HG03575 (cell line): ENCODE measurements around the gene ANGEL2.
"Not testable (repeated sequence)": the region's sequence is repeated elsewhere in the genome, so short reads cannot be mapped to it uniquely, and the experiment has no call there.

Experiments
- ATAC-seq: cut with Tn5 transposase; IDR thresholded peaks from one replicate; pipeline ENCODE4 v1.9.1; 2021; ENCODE audit not compliant: unreplicated experiment, insufficient number of reproducible peaks, low FRiP score; ENCODE audit errors: extremely low read depth

ANGEL2 gene

DNA sequence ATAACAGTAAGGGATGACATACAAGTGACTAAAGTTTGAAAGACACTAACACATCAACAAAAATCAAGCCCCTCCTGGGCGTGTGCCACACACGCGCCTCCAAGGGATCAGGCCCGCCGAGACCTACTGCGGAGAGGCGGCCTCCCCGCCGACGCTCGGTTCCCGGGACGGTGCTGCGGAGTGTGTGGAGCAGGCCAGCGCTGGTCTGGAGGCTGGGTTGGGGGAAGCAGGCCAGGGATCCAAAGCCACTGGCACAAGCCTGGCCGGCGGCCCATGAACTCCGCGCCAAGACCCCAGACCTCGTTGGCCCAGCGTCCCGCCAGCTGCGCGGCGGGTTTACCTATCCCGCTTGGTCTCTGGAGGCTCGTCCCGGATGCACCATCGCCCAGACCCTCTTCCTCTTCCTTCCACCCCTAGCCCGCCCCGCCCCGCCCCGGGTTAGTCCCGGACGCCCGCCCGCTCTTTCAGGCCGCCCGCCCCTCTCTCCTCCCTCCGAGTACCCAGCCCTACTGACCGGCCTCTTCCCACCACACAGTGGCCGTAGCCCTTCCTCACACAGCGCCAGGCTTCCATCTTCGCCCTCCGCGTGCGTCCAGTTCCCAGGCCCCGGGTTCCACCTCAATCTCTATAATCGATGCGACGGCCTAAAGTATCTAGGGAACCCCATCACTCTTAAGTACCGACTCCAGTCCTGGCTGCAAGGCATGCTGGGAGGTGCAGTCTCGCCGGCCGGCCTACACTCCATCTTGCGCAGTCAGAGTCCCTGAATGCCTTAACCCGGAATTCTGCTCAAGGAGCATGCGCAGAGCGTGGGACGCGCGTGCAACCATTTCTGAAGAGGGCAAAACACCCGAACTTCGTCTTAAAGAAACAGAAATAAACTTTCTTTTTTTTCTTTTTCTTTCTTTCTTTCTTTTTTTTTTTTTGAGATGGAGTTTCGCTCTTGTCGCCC lies at the start of gene ANGEL2:
TSS of gene ANGEL2 (minus strand) at position 769 of the 952 bp plus-strand sequence. CDS start at position 573, 196 bp downstream.
- peak; percentile 89 for ATAC-seq

DNA sequence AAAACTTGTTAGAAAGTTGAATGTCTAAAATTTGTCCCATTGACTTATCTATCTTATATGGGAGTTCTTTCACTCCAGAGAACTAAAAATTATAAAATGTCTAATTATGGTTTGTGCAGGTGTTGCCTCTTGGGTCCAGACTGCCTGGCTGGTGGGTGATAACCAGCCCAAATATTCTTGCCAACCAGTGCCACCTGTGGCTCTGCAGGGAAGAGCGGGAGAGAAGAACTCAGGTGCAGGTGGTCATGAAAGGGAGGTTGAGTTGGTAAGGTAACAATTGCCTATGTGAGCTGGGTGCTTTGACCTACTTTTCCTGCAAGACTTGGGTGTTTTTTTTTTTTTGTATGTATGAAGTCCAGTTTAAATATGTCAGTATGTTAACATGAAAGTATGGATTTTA lies 45.6 kb upstream of the ANGEL2 start:
- ATAC-seq: no peak

- no peak for ATAC-seq
Observed at GRCh38 chr1:213060836-213061235, 45.2 kb upstream of the ANGEL2 start.

GRCh38 chr1:213057264-213058059 lies 41.8 kb upstream of the ANGEL2 start:
- no peak for ATAC-seq

DNA sequence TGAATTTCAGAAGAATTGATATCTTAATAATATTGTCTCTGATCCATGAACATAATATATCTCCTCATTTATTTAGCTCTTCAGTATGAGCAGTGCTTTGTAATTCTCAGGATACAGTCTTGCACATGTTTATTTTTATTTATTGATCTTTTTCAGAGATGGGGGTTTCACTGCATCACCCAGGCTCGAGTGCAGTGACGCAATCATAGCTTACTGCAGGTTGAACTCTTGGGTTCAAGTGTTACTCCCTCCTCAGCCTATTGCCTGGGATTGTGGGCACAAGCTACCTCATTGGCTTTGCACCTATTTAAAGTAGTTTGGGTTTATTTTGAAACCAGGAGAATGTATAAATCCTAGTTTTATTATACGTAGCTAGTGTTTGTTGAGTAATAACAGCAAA lies 40.1 kb upstream of the ANGEL2 start:
- ATAC-seq: no peak

DNA sequence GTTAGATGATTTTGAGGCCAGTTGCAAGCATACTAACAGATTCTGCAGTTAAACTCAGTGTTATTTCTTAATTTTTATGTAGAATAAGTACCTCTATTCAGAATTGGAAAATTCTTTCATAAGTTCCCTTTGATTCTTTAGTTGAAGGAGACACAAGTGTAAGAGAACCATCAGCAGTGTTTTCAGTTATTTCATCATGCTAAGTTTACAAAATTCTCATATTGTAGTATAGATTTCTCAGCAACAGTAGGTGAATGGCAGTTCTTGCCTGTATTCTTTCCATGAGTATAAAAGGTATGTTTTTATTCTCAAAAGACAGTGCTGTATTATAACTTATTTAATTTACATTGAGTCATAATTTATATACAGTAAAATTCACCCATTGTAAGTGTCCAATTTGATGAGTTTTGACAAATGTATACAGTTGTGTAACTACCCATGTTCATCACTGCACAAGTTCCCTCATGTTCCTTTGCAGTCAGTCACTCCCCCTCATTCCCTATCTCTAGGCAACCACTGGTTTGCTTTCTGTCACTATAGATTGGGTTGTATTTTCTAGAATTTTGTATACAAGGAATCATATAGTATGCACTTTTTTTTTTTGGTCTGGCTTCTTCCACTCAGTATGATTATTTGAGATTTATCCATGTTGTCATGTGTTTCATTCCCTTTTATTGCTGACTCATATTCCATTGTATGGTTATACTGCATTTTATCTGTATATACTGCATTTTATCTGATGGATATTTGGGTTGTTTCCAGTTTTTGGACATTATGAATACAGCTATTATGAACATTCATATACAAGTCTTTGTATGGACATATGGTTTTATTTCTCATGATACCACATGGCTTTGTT lies 39.3 kb upstream of the ANGEL2 start:
- no peak for ATAC-seq

GRCh38 chr1:213054142-213054541 lies 38.5 kb upstream of the ANGEL2 start:
- no peak for ATAC-seq

GRCh38 chr1:213053455-213053854 lies 37.8 kb upstream of the ANGEL2 start:
- no peak for ATAC-seq

DNA sequence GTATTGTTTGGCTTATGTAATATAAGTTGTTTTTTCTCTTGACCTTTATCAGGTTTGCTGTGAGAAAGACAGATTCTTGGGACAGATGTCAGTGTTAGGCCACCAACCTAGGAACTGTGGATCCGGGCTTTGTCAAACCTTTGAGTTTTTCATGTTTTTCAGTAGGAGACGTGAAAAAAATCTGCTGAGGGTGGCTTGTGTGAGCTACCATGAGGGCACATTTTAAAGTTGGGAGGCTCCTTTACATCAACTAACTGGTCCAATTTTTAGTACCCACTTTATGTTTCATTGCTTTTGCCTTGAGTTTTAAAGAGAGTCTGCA lies 36.2 kb upstream of the ANGEL2 start:
- ATAC-seq: no peak

DNA sequence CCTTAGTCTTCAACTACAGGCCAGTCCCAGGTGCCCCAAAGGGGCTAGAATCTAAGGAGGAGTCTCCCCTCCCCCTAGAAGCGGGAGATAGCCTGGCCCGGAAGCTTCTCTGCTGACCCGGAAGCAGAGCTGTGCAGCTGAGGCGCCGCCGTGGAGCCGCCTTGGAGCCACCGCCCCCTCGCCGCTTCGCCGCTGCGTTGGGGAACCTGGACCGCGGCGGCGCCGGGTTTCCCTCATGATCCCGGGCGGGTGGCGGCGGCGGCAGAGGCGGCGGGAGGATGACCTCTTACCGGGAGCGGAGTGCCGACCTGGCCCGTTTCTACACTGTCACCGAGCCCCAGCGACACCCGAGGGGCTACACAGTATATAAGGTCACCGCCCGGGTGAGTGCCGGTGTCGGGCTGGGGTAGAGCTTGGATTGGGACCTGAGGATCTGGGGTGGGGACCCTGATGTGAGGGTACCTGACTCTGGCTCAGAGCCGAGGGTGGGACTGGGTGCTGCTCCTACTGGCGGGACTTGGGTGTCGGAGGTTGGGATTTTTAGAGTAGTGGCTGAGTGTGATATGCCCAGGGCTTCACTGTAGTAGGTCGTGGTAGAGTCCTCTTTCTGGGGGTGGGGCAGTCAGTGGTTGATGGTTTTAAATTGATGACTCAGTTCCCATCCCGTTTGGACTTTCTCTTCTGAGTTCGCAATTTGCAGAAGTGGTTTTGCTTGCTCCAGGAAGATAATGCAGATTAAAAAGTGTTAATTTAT lies 35.6 kb upstream of the ANGEL2 start, which contains the start of gene RPS6KC1:
TSS of gene RPS6KC1 (plus strand) at position 115 of the 754 bp plus-strand sequence. CDS start at position 279, 164 bp downstream.
- peak; percentile 65 for ATAC-seq

DNA sequence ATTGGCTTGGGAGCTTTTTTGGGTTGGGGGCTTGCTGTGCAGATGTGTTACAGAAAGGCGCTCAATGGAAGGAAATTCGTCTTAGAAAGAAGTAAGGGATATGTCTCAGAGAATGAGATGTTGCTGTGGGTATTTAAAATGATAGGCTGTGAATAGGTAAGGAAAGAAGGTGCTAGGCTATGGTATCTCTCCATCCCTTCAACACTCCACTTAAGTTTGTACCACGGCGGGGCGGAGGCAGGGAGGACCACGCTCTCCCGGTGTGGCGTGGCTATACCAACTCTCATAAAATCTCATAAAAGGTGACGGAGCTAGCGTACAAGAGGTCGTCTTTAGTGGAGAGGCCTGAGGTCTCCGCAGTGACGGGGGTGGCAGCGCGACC lies 35.1 kb upstream of the ANGEL2 start:
- peak; percentile 7 for ATAC-seq

DNA sequence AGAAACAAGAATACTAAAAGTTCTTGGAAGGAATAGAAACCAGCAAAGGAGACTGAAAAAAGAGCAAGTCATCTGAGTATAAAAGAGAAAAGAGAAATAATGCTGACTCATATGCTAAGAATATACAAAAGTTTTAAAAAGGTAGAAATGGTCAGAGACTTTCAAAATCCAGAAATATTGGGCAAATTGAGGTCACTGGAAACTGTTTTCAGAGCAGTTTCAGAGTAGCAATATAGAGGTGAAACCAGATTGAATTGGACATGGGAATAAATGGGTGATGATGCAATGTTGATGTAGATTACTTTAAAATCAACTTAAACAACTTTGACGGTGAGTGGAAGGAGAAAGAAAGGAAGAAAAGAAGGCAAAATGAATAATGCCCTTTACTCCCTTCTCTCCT lies 33.6 kb upstream of the ANGEL2 start:
- ATAC-seq: no peak

GRCh38 chr1:213045321-213046226 lies 29.9 kb upstream of the ANGEL2 start:
- ATAC-seq: not testable (repeated sequence)

- no peak for ATAC-seq
Observed at GRCh38 chr1:213041443-213041842, 25.8 kb upstream of the ANGEL2 start.

DNA sequence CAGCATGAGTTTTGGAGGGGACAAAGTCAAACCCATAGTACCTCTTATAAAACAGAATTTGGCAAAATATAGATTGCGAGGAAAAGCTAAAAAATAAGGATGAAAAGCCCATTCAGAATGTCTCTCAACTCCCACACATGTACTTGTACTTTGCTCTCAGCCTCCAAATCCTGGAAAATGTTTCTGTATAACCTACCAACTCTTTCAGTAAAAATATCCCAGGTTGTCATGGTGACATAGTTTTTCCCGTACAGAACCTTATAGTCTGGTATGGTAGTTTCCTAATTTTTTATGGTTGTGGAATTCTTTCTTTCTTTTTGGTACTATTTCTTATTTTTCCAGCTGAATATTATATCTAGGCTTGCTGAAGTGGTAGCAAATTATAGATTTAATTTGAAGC lies 19.9 kb upstream of the ANGEL2 start:
- no peak for ATAC-seq

DNA sequence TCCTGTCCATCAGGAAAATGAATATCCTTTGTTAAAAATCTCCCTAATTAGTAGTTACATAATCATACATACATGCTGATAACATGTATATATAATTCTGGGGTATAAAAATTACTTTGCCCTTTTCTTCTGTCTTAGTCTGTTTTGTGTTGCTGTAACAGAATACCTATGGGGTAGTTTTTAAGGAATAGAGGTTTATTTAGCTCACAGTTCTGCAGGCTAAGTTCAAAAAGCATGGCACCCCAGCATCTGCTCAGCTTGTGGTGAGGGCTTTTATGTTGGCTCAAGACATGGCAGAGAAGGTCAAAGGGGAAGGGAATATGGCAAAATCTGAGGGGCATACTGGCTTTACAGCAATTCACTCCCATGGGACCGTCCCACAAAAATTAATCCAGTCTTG lies 19.0 kb upstream of the ANGEL2 start:
- no peak for ATAC-seq

DNA sequence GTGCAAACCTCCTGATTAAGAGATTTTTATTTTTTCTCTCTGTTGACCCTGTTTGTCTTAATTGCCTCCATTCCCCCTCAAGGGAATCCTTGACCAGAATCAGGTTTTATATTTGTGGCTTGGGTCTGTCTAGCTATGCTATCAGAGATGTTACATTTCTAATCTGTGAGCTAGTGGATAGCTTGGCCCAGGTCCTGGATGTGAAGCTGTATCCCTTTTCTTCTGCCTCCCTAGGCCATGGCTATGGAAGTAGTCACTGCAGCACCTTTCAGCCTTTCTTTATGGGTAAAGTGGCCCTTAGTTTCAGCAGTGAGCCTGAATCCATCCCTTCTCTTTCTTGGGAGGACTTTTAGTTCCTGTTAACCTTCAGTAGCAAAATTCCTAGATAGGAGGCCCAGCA lies 17.0 kb upstream of the ANGEL2 start:
- no peak for ATAC-seq
